ENCODE data around the gene KCNMA1. TPM values are rescaled to one million over a fixed set of nuclear protein-coding genes. Genes with fewer than 3 reads are reported as not detected.

The KCNMA1 gene
- total and polyA plus RNA-seq, 2 donors from 2014 or later, result 4.2 to 8.9 TPM

- DNase-seq (no peak), FAIRE-seq (no peak)
- Histone ChIP-seq H3K9me3 (ENCODE audit: control insufficient read depth in 2 of 3, insufficient read depth in 1 of 3, low read length in 3 of 3) (no peaks in the 10 kb centered on the region), H3K27me3 (ENCODE audit: control insufficient read depth, insufficient read depth, low read length) (no peaks in the 10 kb centered on the region), H3K36me3 (ENCODE audit: control insufficient read depth in 2 of 3, insufficient read depth in 3 of 3, low read length in 3 of 3) (no peaks in the 10 kb centered on the region), H3K4me1 (ENCODE audit: control insufficient read depth in 2 of 3, insufficient read depth in 2 of 3, low read depth in 1 of 3, low read length in 3 of 3) (no peaks in the 10 kb centered on the region), H3K4me3 (ENCODE audit: low read length in 3 of 3) (no peak overlapping the region), H3K27ac (ENCODE audit: low read depth in 2 of 2, low read length in 2 of 2) (no peak overlapping the region), H3K9ac (ENCODE audit: low read length in 3 of 3) (no peak overlapping the region)
- intact Hi-C loops (cut with DNase I), result no loop called here
- no peak for TF ChIP-seq CTCF (IDR thresholded peaks at IDR 0.05; ENCODE audit: borderline replicate concordance, extremely low read depth, insufficient read depth)
Measured at GRCh38 chr10:77566914-77567566, 70.6 kb downstream of the KCNMA1 start.

DNA sequence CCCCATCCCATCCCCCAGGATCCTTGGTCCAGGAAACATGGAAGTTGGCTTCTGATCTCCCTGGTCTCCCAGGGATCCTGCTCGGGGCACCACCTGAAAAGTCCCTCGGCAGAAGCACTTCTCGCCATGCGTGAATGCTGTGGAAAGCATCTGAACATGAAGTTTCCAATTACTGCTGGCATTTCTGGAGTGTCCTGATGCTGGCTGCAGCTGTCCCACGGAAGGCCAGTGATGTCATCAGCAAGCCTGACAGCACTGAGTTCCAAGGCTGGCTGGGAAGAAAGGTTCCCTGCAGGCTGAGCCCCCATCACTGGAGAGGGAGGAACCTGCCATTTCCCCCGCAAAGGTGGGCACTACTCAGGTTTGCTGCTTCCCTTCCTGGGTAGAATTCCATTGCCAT, 71.4 kb downstream of the KCNMA1 start:
- H3K9me3 ChIP-seq (ENCODE audit: control insufficient read depth in 2 of 3, insufficient read depth in 1 of 3, low read length in 3 of 3), result no peaks in the 10 kb centered on the region
- no peaks in the 10 kb centered on the region for H3K4me1 ChIP-seq (ENCODE audit: control insufficient read depth in 2 of 3, insufficient read depth in 2 of 3, low read depth in 1 of 3, low read length in 3 of 3)
- FAIRE-seq (no peak), DNase-seq (peak in 3 of 5 donors; percentile 14 to 18 (median 17))
- H3K27ac ChIP-seq (ENCODE audit: low read depth in 2 of 2, low read length in 2 of 2), result no peak overlapping the region
- no peaks in the 10 kb centered on the region for H3K27me3 ChIP-seq (ENCODE audit: control insufficient read depth, insufficient read depth, low read length)
- H3K4me3 ChIP-seq (ENCODE audit: low read length in 3 of 3), result no peak overlapping the region
- intact Hi-C loops (cut with DNase I), result no loop called here
- no peak for TF ChIP-seq CTCF (IDR thresholded peaks at IDR 0.05; ENCODE audit: borderline replicate concordance, extremely low read depth, insufficient read depth)
- no peak overlapping the region for H3K9ac ChIP-seq (ENCODE audit: low read length in 3 of 3)
- H3K36me3 ChIP-seq (ENCODE audit: control insufficient read depth in 2 of 3, insufficient read depth in 3 of 3, low read length in 3 of 3), result no peaks in the 10 kb centered on the region

DNA sequence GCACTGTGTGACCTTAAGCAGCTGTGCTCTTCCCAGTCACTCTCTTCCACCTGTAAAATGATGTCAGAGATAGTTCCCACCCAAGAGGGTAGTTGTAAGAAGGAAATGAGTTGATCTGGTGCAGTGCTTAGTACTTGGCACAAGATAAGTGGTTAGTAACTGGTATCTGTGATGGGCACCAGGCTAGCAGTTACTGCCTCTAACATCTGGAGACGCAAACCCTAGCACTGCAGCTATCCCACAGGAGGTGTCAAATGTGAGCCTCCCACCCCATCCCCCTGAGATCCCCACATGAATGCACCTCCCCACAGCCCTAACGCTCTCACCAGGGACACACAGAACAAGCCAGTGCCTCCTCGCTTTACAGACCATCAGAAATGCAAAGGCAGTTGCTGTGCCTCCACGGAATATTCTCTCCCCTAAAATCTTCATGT, 72.0 kb downstream of the KCNMA1 start:
- H3K9ac ChIP-seq (ENCODE audit: low read length in 3 of 3), result no peak overlapping the region
- no peaks in the 10 kb centered on the region for H3K27me3 ChIP-seq (ENCODE audit: control insufficient read depth, insufficient read depth, low read length)
- DNase-seq, result no peak
- H3K4me3 ChIP-seq (ENCODE audit: low read length in 3 of 3), result no peak overlapping the region
- H3K27ac ChIP-seq (ENCODE audit: low read depth in 2 of 2, low read length in 2 of 2), result no peak overlapping the region
- no peak for TF ChIP-seq CTCF (IDR thresholded peaks at IDR 0.05; ENCODE audit: borderline replicate concordance, extremely low read depth, insufficient read depth)
- no peaks in the 10 kb centered on the region for H3K36me3 ChIP-seq (ENCODE audit: control insufficient read depth in 2 of 3, insufficient read depth in 3 of 3, low read length in 3 of 3)
- H3K9me3 ChIP-seq (ENCODE audit: control insufficient read depth in 2 of 3, insufficient read depth in 1 of 3, low read length in 3 of 3), result no peaks in the 10 kb centered on the region
- no peaks in the 10 kb centered on the region for H3K4me1 ChIP-seq (ENCODE audit: control insufficient read depth in 2 of 3, insufficient read depth in 2 of 3, low read depth in 1 of 3, low read length in 3 of 3)
- FAIRE-seq, result no peak
- intact Hi-C loops (cut with DNase I), result no loop called here

Data from kidney (tissue), 14 donors.